Mucosa of descending colon (tissue), 3 donors: ENCODE data around the gene TSPAN11. TPM values are rescaled to one million over a fixed set of nuclear protein-coding genes. Genes with fewer than 3 reads are reported as not detected.

ENCODE experiments used
- ATAC-seq: fragments of 200-7000 bp; cut with Tn5 transposase; one replicate; pipeline ENCODE4 v1.9.1; 2020; ENCODE audit warnings: mild to moderate bottlenecking, moderate library complexity
- DNase-seq, 3 donors: peaks; one replicate each; pipeline ENCODE4 v3.0.0-alpha.2; 2020
- H3K36me3 ChIP-seq: fragments of 200-600 bp; one replicate; pipeline ENCODE4 v1.8.0; 2021; ENCODE audit warnings: low read depth, mild to moderate bottlenecking
- H3K4me1 ChIP-seq: fragments of 200-600 bp; one replicate; pipeline ENCODE4 v1.8.0; 2021; ENCODE audit warnings: low read depth, mild to moderate bottlenecking
- H3K4me3 ChIP-seq: fragments of 200-600 bp; one replicate; pipeline ENCODE4 v1.8.0; 2021; ENCODE audit warnings: mild to moderate bottlenecking
- H3K9me3 ChIP-seq: fragments of 200-600 bp; one replicate; pipeline ENCODE4 v1.8.0; 2021; ENCODE audit warnings: mild to moderate bottlenecking
- CTCF ChIP-seq: fragments of 200-600 bp; IDR thresholded peaks from one replicate; pipeline ENCODE4 v1.8.0; 2022; ENCODE audit warnings: antibody characterized with exemption, mild to moderate bottlenecking
- intact Hi-C, 2 donors: fragments of 100-400 bp; cut with DNase I in 1 of 2; cut with micrococcal nuclease in 1 of 2; formaldehyde crosslinking; loops; one replicate each; pipeline versions ENCODE4 v1.11.0 to v1.11.1; 2022; cut with DNase I, micrococcal nuclease
- total RNA-seq, 3 donors: library from RNA; stranded (reverse); fragmentation: NEBNext Ultra II Directional in 2 of 3; extraction: Animal tissue kit (Norgen Biotek cat#: 25700) in 2 of 3; gene quantifications; one replicate each; pipeline versions ENCODE4 v1.2.1 to v1.2.4, GENCODE V29; 2021 to 2023
- donor health status: DM: no; HTN: no; CAD: no; lungs with moderate emphysema.
- donor health status: DM: no; HTN: no; CAD: no.
- donor health status: DM: no; HTN: yes; CAD: no.

Gene TSPAN11
- total RNA-seq, 3 donors from 2014 or later: 3.2 to 19.9 (median 4.2) TPM

GRCh38 chr12:30896461-30896860, 30.1 kb upstream of the TSPAN11 start:
- no peaks in the 10 kb centered on the region for H3K4me1 ChIP-seq
- TF ChIP-seq CTCF: no peak
- no peak overlapping the region for H3K4me3 ChIP-seq
- intact Hi-C loops: no loop called here
- ATAC-seq (no peak), DNase-seq (no peak)
- H3K9me3 ChIP-seq: no peaks in the 10 kb centered on the region
- H3K36me3 ChIP-seq: no peaks in the 10 kb centered on the region

DNA sequence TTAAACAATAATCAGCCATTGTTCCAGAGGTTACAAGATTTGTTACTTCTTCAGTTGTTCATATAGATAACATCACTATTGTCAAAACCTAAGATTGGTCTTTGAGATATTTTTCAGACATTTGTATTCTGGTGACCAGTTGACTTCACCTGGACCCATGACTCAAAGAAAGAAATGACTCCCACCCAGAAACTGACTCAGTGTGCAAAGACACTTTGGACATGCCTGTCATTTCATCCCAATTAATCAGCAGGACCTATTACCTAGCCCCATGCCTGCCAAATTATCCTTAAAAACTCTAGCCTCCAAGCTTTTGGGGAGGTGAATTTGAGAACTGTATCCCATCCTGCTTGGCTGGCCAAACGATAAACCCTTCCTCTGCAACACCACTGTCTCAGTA, 27.7 kb upstream of the TSPAN11 start:
- Histone ChIP-seq H3K4me3 (no peak overlapping the region), H3K4me1 (no peaks in the 10 kb centered on the region), H3K36me3 (no peaks in the 10 kb centered on the region), H3K9me3 (no peaks in the 10 kb centered on the region)
- ATAC-seq (no peak), DNase-seq (no peak)
- intact Hi-C loops: no loop called here
- TF ChIP-seq CTCF: no peak

- no peak for ATAC-seq
- no peaks in the 10 kb centered on the region for H3K9me3 ChIP-seq
- no peaks in the 10 kb centered on the region for H3K4me1 ChIP-seq
- intact Hi-C loops: no loop called here
- TF ChIP-seq CTCF: no peak
- DNase-seq: no peak
- H3K36me3 ChIP-seq: no peaks in the 10 kb centered on the region
- no peak overlapping the region for H3K4me3 ChIP-seq
Observed at GRCh38 chr12:30900351-30900750, 26.2 kb upstream of the TSPAN11 start.

- ATAC-seq (no peak), DNase-seq (no peak)
- no peaks in the 10 kb centered on the region for H3K9me3 ChIP-seq
- intact Hi-C loops: no loop called here
- H3K4me1 ChIP-seq: no peaks in the 10 kb centered on the region
- no peak for TF ChIP-seq CTCF
- no peaks in the 10 kb centered on the region for H3K36me3 ChIP-seq
- H3K4me3 ChIP-seq: no peak overlapping the region
Observed at GRCh38 chr12:30902001-30902400, 24.5 kb upstream of the TSPAN11 start.

GRCh38 chr12:30902596-30902995, 24.0 kb upstream of the TSPAN11 start:
- H3K4me1 ChIP-seq: no peaks in the 10 kb centered on the region
- no peak overlapping the region for H3K4me3 ChIP-seq
- TF ChIP-seq CTCF: no peak
- ATAC-seq (no peak), DNase-seq (no peak)
- no peaks in the 10 kb centered on the region for H3K36me3 ChIP-seq
- intact Hi-C loops: no loop called here
- H3K9me3 ChIP-seq: no peaks in the 10 kb centered on the region

- no peaks in the 10 kb centered on the region for H3K36me3 ChIP-seq
- no peak for TF ChIP-seq CTCF
- H3K9me3 ChIP-seq: no peaks in the 10 kb centered on the region
- DNase-seq: no peak
- ATAC-seq: no peak
- no peak overlapping the region for H3K4me3 ChIP-seq
- intact Hi-C loops: no loop called here
- no peaks in the 10 kb centered on the region for H3K4me1 ChIP-seq
Observed at GRCh38 chr12:30905463-30906009, 21.0 kb upstream of the TSPAN11 start.
